GM23248 (cell line): ENCODE results near the gene DIP2A. TPM values are rescaled to one million over a fixed set of nuclear protein-coding genes. Genes with fewer than 3 reads are reported as not detected.

Experiments used
- DNase-seq: peaks from one replicate; pipeline ENCODE4 v3.0.0-alpha.2; 2015
- H2AFZ ChIP-seq: fragments of 200-600 bp; sonication (generic); 2 replicates; pipeline ENCODE4 v1.6.1; 2016; ENCODE audit warnings: antibody characterized with exemption
- H3F3A ChIP-seq: fragments of 200-600 bp; sonication (generic); 2 replicates; pipeline ENCODE4 v1.6.1; 2016; ENCODE audit warnings: mild to moderate bottlenecking, antibody characterized with exemption, mixed run types; ENCODE audit not compliant: insufficient read depth
- H3K27ac ChIP-seq: fragments of 200-600 bp; sonication (generic); 2 replicates; pipeline ENCODE4 v1.5.1; 2016; ENCODE audit warnings: mild to moderate bottlenecking
- H3K27me3 ChIP-seq: fragments of 200-600 bp; sonication (generic); replicated peaks from 2 replicates; pipeline ENCODE4 v1.6.1; 2016; ENCODE audit warnings: mild to moderate bottlenecking; ENCODE audit not compliant: insufficient read depth
- H3K36me3 ChIP-seq: fragments of 200-600 bp; sonication (generic); 2 replicates; pipeline ENCODE4 v1.6.1; 2016; ENCODE audit warnings: low read depth, mild to moderate bottlenecking
- H3K4me1 ChIP-seq: fragments of 200-600 bp; sonication (generic); 2 replicates; pipeline ENCODE4 v1.6.1; 2016; ENCODE audit warnings: mild to moderate bottlenecking; ENCODE audit not compliant: insufficient read depth
- H3K4me2 ChIP-seq: fragments of 200-600 bp; sonication (generic); one replicate; pipeline ENCODE4 v1.6.1; 2016; ENCODE audit warnings: mild to moderate bottlenecking; ENCODE audit not compliant: unreplicated experiment
- H3K4me3 ChIP-seq: fragments of 200-600 bp; sonication (generic); 2 replicates; pipeline ENCODE4 v1.5.1; 2016; ENCODE audit warnings: mild to moderate bottlenecking
- H3K79me2 ChIP-seq: fragments of 200-600 bp; sonication (generic); 2 replicates; pipeline ENCODE4 v1.6.1; 2016; ENCODE audit warnings: mild to moderate bottlenecking; ENCODE audit not compliant: insufficient read depth
- H3K9ac ChIP-seq: fragments of 200-600 bp; sonication (generic); 2 replicates; pipeline ENCODE4 v1.6.1; 2016; ENCODE audit warnings: mild to moderate bottlenecking
- H3K9me2 ChIP-seq: fragments of 200-600 bp; sonication (generic); 2 replicates; pipeline ENCODE4 v1.6.1; 2016; ENCODE audit warnings: mixed run types, mild to moderate bottlenecking, moderate library complexity; ENCODE audit not compliant: insufficient read depth
- H3K9me3 ChIP-seq: fragments of 200-600 bp; sonication (generic); one replicate; pipeline ENCODE4 v1.6.1; 2017; ENCODE audit warnings: low read depth
- H4K20me1 ChIP-seq: fragments of 200-600 bp; sonication (generic); 2 replicates; pipeline ENCODE4 v1.6.0; 2016; ENCODE audit not compliant: insufficient read depth
- EZH2 ChIP-seq: fragments of 200-600 bp; sonication (generic); IDR thresholded peaks from 2 replicates; pipeline ENCODE4 v1.6.1; 2018; ENCODE audit warnings: antibody characterized with exemption, mild to moderate bottlenecking; ENCODE audit not compliant: insufficient read depth, poor library complexity, severe bottlenecking
- EZH2phosphoT487 ChIP-seq: fragments of 200-600 bp; sonication (generic); IDR thresholded peaks from 2 replicates; pipeline ENCODE4 v1.6.1; 2018; ENCODE audit warnings: antibody characterized with exemption, moderate library complexity, mild to moderate bottlenecking, low read depth; ENCODE audit not compliant: insufficient read depth
- WGBS, 2 experiments: methylation state at CpG; one replicate each; pipeline ENCODE4 v1.1.6; 2015 to 2017; ENCODE audit warnings: low lambda C conversion rate in 2 of 2, low coverage in 1 of 2; ENCODE audit errors: missing lambda C conversion rate in 2 of 2; 5-methylcytosine and 5-hydroxymethylcytosine counted together
- in situ Hi-C: fragments of 300-500 bp; cut with MboI; formaldehyde crosslinking; loops from 2 replicates; pipeline ENCODE4 v1.15.0; 2020
- polyA plus RNA-seq: library from polyadenylated mRNA; unstranded; fragments of >200 nt; fragmentation: Nextera tagmentation; extraction: Ambion mirVana; gene quantifications from 2 replicates; pipeline ENCODE4 v1.2.1, GENCODE V29; 2016
- total RNA-seq: library from RNA; depleted of rRNA; stranded (reverse); fragments of >200 nt; shearing (Covaris generic); gene quantifications from 2 replicates; pipeline ENCODE4 v1.2.3, GENCODE V29; 2014

Gene DIP2A
- total and polyA plus RNA-seq, 2 experiments from 2014 or later, result 12.5 to 13.1 TPM

DNA sequence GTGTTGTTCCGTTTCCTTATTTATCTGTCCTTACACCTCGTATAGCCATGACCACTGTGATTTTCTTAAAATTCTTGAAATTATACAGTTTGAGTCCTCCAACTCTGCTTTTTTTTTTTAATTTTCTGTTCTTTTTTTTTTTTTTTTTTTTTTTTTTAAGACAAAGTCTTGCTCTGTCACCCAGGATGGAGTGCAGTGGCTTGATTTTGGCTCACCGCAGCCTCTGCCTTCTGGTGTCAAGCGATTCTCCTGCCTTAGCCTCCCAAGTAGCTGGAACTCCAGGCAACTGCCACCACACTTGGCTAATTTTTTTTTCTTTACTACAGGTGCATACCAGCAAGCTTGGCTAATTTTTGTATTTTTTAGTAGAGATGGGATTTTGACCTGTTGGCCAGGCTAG, 48.9 kb downstream of the DIP2A start:
- DNase-seq, result no peak
- Histone ChIP-seq H3K4me1 (no peaks in the 10 kb centered on the region), H3K27me3 (no peaks in the 10 kb centered on the region), H3F3A (no peaks in the 10 kb centered on the region), H3K36me3 (peaks cover 20% of the 10 kb centered on the region; the same call in 1 of the 2 replicates), H3K9me2 (no peaks in the 10 kb centered on the region), H3K79me2 (no peaks in the 10 kb centered on the region), H3K4me2 (no peak overlapping the region), H3K4me3 (no peak overlapping the region), H3K9ac (no peak overlapping the region), H4K20me1 (no peaks in the 10 kb centered on the region), H3K27ac (no peak overlapping the region), H2AFZ (no peak overlapping the region), H3K9me3 (no peaks in the 10 kb centered on the region)
- in situ Hi-C loops, result no loop called here
- WGBS, 2 experiments, result 100% methylated on average over 4 of the region's 4 CpGs
- TF ChIP-seq EZH2phosphoT487 (no peak), EZH2 (no peak)

DNA sequence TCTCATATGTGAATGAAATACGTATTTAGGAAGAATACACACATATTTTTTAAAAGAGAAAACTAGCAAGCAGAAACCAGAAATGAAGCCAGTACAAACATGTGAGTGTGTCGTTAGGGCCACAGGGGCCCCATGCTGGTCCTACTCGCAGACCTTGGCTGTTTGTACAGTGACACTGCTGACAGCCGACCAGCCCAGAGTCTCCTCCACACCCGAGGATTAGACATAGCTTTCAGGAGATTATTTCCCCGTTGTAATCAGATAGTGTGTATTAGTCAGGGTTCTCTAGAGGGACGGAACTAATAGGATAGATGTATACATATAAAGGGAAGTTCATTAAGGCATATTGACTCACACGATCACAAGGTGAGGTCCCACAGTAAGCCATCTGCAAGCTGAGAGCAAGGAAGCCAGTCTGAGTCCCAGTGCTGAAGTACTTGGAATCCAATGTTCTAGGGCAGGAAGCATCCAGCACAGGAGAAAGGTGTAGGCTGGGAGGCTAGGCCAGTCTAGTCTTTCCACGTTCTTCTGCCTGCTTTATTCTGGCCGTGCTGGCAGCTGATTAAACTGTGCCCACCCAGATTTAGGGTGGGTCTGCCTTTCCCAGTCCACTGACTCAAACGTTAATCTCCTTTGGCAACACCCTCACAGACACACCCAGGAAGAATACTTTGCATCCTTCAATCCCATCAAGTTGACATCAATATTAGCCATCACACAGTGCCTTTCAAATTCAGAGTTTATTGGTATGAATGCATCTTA, 51.2 kb downstream of the DIP2A start:
- Histone ChIP-seq H3K4me2 (no peak overlapping the region), H3K9me2 (no peaks in the 10 kb centered on the region), H4K20me1 (no peaks in the 10 kb centered on the region), H3K4me1 (peaks cover 3% of the 10 kb centered on the region; the same call in 1 of the 2 replicates), H3K9ac (no peak overlapping the region), H3F3A (no peaks in the 10 kb centered on the region), H3K4me3 (no peak overlapping the region), H3K27me3 (no peaks in the 10 kb centered on the region), H2AFZ (no peak overlapping the region), H3K27ac (no peak overlapping the region), H3K79me2 (no peaks in the 10 kb centered on the region; the same call in 1 of the 2 replicates), H3K9me3 (no peaks in the 10 kb centered on the region), H3K36me3 (peaks cover 25% of the 10 kb centered on the region; the same call in 1 of the 2 replicates)
- TF ChIP-seq EZH2phosphoT487, result no peak
- TF ChIP-seq EZH2, result no peak
- in situ Hi-C loops, result no loop called here
- WGBS, 2 experiments, result 74% methylated on average over 11 of the region's 11 CpGs
- no peak for DNase-seq

DNA sequence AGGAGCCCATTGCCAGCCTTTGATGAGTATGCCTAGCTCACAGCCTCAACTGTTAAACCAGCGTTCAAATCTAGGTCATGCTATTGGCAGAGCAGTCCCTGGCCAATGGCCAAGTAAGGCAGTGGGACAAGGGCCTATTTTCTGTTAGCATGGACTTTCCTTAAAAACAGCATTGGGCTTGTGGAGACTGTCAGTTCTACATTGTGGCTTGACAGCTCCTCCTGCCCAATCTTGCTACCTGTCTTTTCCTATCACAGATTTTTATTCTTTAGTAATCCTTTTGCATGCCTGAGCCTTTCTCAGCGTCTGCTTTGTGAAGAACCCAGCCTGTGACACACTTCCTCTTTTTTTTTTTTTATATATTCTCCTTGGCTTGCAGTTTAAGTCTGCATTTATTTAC, 56.4 kb downstream of the DIP2A start:
- no peak overlapping the region for H3K4me2 ChIP-seq
- H3K9me2 ChIP-seq, result no peaks in the 10 kb centered on the region
- in situ Hi-C loops, result no loop called here
- H3K79me2 ChIP-seq, result peaks cover 15% of the 10 kb centered on the region
- H3K4me3 ChIP-seq, result no peak overlapping the region
- H3F3A ChIP-seq, result no peaks in the 10 kb centered on the region
- DNase-seq, result peak; percentile 54
- 20 to 25% methylated on average over 2 of the region's 2 CpGs for WGBS, 2 experiments
- H4K20me1 ChIP-seq, result no peaks in the 10 kb centered on the region
- TF ChIP-seq EZH2phosphoT487 (no peak), EZH2 (no peak)
- no peak overlapping the region for H3K27ac ChIP-seq
- H3K36me3 ChIP-seq, result peaks cover 19% of the 10 kb centered on the region; the same call in 1 of the 2 replicates
- no peak overlapping the region for H2AFZ ChIP-seq
- no peaks in the 10 kb centered on the region for H3K27me3 ChIP-seq
- peaks cover 6% of the 10 kb centered on the region; the same call in 1 of the 2 replicates for H3K4me1 ChIP-seq
- H3K9me3 ChIP-seq, result no peaks in the 10 kb centered on the region
- no peak overlapping the region for H3K9ac ChIP-seq

DNA sequence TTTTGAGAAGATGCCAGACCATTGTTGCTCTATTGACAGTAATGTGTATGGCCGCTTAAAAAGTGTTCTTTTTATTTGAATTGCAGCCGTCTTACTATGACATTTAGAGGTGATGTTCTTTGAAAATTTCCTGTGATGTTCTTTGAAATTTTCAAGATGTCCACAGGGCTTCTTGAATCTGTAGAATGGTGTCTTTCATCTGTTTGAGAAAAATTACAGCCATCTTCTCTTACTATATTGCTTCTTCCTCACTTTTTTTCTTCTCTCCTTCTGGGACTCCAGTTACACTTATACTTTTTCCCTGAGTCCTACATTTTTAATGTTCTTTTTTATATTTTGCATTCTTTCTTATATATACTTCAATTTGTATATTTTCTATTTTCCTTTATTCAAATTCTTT, 57.4 kb downstream of the DIP2A start:
- Histone ChIP-seq H3F3A (no peaks in the 10 kb centered on the region), H3K9ac (no peak overlapping the region), H3K79me2 (peaks cover 15% of the 10 kb centered on the region), H3K9me2 (no peaks in the 10 kb centered on the region), H3K36me3 (peaks cover 19% of the 10 kb centered on the region; the same call in 1 of the 2 replicates), H3K27ac (no peak overlapping the region), H4K20me1 (no peaks in the 10 kb centered on the region), H3K4me2 (no peak overlapping the region), H3K4me1 (peaks cover 6% of the 10 kb centered on the region; the same call in 1 of the 2 replicates), H3K4me3 (no peak overlapping the region), H3K9me3 (no peaks in the 10 kb centered on the region), H3K27me3 (no peaks in the 10 kb centered on the region), H2AFZ (no peak overlapping the region)
- no peak for TF ChIP-seq EZH2phosphoT487
- no peak for TF ChIP-seq EZH2
- 97 to 98% methylated on average over 2 of the region's 2 CpGs for WGBS, 2 experiments
- in situ Hi-C loops, result no loop called here
- DNase-seq, result no peak
